GM12872 (cell line): Measurements from ENCODE around the gene GCAT.

Experiments used
- TF ChIP-seq, protein P1 (sequence below): IDR thresholded peaks from 3 replicates; pipeline ENCODE4 v1.5.1; 2011; ENCODE audit warnings: low read depth, mild to moderate bottlenecking, low read length, moderate library complexity; ENCODE audit not compliant: insufficient read depth

Gene GCAT

DNA sequence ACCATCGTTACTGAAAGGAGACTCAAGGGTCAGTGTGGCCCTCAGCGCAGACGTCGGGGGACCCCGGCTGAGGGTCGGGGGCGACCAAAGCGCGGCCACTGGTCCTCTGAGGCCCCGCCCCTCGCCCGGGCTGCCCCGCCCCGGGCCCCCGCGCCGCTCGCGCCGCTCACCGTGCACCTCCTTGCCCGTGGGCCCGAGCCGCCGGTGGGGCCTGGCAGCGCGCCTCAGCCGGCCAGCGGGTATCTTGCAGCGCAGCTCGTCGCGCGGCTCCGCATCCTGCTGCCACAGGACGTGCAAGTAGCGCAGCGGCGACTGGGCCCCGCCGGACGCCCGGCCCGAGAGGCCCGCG is 36.0 kb downstream of the GCAT start:
- TF ChIP-seq, protein P1, sequence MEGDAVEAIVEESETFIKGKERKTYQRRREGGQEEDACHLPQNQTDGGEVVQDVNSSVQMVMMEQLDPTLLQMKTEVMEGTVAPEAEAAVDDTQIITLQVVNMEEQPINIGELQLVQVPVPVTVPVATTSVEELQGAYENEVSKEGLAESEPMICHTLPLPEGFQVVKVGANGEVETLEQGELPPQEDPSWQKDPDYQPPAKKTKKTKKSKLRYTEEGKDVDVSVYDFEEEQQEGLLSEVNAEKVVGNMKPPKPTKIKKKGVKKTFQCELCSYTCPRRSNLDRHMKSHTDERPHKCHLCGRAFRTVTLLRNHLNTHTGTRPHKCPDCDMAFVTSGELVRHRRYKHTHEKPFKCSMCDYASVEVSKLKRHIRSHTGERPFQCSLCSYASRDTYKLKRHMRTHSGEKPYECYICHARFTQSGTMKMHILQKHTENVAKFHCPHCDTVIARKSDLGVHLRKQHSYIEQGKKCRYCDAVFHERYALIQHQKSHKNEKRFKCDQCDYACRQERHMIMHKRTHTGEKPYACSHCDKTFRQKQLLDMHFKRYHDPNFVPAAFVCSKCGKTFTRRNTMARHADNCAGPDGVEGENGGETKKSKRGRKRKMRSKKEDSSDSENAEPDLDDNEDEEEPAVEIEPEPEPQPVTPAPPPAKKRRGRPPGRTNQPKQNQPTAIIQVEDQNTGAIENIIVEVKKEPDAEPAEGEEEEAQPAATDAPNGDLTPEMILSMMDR = no peak

DNA sequence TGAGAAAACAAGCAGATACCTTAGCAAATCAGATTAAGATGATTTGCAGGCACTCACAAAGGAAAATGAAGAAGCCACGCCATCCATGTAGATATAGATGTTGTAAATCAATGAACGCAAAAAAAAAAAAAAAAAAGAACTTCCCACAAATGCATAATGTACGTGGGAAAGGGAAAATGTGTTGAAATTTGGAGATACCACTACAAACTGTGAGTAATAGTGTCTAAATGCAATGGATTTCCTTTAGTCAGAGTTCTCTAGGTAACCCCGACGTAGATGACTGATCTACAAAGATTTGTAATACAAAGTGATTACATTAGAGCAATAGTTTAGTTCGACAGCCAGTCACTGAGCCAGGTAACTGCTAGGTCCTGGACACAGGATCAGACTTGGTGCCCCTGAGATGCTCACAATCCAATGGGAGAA is 37.2 kb downstream of the GCAT start:
- TF ChIP-seq, protein P1 = no peak

DNA sequence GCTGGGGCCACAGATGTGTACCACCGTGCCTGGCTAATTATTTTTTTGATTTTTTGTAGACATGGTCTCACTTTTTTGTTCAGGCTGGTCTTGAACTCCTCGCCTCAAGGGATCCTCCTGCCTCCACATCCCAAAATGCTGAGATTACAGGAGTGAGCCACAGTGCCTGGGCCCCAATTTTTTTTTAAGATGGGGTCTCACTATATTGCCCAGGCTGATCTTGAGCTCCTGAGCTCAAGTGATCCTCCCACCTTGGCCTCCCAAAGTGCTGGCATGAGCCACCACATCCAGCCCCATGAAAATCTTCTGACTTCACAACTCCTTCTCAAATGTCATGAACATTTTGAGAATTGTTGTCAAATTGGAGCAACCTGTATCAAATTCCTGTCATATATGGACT is 38.7 kb downstream of the GCAT start:
- TF ChIP-seq, protein P1 = no peak

DNA sequence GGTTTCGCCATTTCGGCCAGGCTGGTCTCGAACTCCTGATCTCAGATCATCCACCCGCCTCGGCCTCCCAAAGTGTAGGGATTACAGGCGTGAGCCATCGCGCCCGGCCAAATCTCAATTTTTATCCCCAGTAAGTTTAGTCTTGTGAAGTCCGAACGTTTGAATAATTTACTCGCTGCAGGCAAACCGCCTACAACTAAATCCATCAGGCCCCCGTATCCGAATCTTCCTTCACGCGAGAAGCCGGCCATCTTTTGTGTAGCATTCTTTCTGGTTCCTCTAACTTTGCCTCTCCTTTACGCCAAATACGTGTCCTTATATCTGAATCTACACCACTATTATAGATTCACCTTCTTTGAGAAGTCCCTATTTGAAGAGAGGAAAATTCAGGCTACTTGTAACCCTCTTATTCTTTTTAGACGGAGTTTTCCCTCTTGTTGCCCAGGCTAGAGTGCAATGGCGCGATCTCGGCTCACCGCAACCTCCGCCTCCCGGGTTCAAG is 40.9 kb downstream of the GCAT start:
- TF ChIP-seq, protein P1 = no peak

DNA sequence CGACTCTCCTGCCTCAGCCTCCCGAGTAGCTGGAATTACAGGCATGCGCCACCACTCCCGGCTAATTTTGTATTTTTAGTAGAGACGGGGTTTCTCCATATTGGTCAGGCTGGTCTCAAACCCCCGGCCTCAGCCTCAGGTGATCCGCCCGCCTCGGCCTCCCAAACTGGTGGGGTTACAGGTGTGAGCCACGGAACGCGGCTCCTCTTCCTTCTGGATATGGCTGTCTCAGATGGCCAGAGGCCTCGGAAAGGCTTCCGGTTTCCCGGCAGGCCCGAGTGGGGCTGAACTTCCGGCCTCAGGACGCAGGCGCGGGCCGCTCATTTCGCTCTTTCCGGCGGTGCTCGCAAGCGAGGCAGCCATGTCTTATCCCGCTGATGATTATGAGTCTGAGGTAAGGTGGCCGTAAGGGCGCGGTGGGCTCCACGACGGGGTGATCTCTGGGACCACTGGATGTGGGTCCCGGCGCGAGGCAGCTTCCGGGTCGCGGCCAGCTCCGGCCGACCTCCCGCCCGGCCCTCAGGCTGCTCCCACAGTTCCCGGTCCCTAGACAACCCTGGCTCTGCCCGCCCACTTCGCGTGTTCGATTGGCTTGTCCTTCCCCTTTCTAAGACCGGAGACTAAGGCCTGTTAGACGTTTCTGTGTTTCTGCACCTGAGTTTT is 41.5 kb downstream of the GCAT start, which contains the start of gene EIF3L:
TSS of gene EIF3L (plus strand) at position 331 of the 663 bp plus-strand sequence. CDS start at position 362, 31 bp downstream.
- TF ChIP-seq, protein P1 = no peak

DNA sequence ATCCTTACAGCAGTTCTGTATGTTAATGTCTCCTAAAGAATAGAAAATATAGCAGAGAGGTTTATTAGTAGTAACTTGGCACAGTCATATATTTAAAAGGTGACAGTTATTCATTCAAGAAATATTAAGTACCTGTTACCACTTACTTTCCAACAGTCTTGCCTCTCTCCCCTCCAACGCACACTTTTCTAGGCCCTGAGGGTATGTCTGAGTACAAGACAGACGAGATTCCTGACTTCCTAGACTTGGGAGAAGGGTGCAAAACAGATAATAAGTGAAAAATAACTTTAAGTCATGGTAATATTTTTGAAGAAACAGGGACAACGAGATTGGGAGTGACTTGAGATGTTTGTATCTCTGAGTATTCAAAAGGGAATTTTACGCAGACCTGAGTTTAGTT is 43.1 kb downstream of the GCAT start:
- TF ChIP-seq, protein P1 = no peak

DNA sequence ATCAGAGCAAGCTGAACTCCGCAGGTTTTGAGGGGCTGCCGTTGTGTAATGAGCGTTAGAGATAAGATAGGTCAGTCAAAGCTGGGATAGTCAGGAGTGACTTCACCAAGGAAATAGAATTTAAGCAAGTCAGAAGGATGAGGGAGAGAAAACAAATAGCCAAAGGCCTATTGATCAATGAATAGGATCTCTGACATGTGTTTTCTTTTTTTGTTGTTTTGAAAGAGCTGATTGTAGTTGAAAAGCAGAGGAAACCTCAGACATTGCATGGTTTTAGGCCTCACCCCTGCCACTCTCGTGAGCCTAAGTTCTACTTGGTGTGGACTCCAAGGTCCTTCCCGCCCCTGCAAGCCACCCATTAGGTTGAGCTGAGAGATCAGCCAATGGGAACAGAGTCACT is 44.7 kb downstream of the GCAT start:
- TF ChIP-seq, protein P1 = no peak
